Globus pallidus (tissue), 1 donor: ENCODE results near the gene LAMP2.

Experiments used
- DNase-seq: peaks from one replicate; pipeline ENCODE4 v3.0.0-alpha.2; 2015; ENCODE audit warnings: low spot score

LAMP2 gene

GRCh38 chrX:120456973-120457372, 12.1 kb downstream of the LAMP2 start:
- no peak for DNase-seq

GRCh38 chrX:120453985-120454384, 15.1 kb downstream of the LAMP2 start:
- no peak for DNase-seq

GRCh38 chrX:120452131-120452530, 17.0 kb downstream of the LAMP2 start:
- peak; percentile 51 for DNase-seq

- DNase-seq: no peak
These were observed 18.9 kb downstream of the LAMP2 start for GRCh38 chrX:120450163-120450562.

GRCh38 chrX:120446498-120446897, 22.6 kb downstream of the LAMP2 start:
- DNase-seq: peak; percentile 70

GRCh38 chrX:120439921-120440320, 29.2 kb downstream of the LAMP2 start:
- DNase-seq: no peak

GRCh38 chrX:120429776-120430540, 39.1 kb downstream of the LAMP2 start:
- DNase-seq: no peak

- DNase-seq: no peak
These were observed 40.8 kb downstream of the LAMP2 start for GRCh38 chrX:120428309-120428708.

GRCh38 chrX:120426599-120426998, 42.5 kb downstream of the LAMP2 start:
- no peak for DNase-seq

GRCh38 chrX:120419463-120419862, 49.6 kb downstream of the LAMP2 start:
- DNase-seq: no peak

- DNase-seq: no peak
These were observed 60.9 kb downstream of the LAMP2 start for GRCh38 chrX:120408168-120408567.

- no peak for DNase-seq
These were observed 62.5 kb downstream of the LAMP2 start for GRCh38 chrX:120406638-120407037.

- DNase-seq: no peak
These were observed 66.7 kb downstream of the LAMP2 start for GRCh38 chrX:120402369-120402768.

GRCh38 chrX:120401301-120401700, 67.8 kb downstream of the LAMP2 start:
- DNase-seq: no peak

GRCh38 chrX:120380699-120381098, 88.4 kb downstream of the LAMP2 start:
- DNase-seq: no peak

- DNase-seq: no peak
These were observed 89.0 kb downstream of the LAMP2 start for GRCh38 chrX:120379937-120380681.

- DNase-seq: no peak
These were observed 90.5 kb downstream of the LAMP2 start for GRCh38 chrX:120378570-120378969.
